ENCODE data around the gene BSN. TPM values are rescaled to one million over a fixed set of nuclear protein-coding genes. Genes with fewer than 3 reads are reported as not detected.

BSN gene
- total and polyA plus RNA-seq, 2 donors (not counting 1 experiment from before 2014, with no cell fraction given): 0.03 to 0.20 TPM

DNA sequence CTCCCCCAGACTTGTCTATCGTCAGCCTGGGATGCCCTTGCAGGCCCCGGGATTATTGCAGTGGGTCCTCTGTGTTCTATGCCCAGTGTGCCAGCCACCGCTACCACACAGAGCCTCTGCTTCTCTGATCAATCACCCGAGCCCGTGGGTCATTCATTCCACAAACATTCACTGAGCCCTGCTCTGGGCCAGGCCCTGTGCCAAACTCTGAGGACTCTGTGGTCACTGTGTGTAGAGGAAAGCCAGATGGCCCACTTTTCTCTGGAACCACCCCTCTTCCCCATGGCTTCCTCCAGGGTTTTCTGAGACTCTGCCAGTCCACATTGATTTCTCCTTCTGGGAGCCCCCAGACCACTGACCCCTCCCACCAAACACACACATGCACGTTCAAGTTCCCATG, 55.5 kb downstream of the BSN start:
- H3K9me3 ChIP-seq (ENCODE audit: control extremely low read depth in 1 of 3, control insufficient read depth in 2 of 3, insufficient read depth in 1 of 3, low read length in 2 of 3): peaks cover 0 to 7% (median 0%) of the 10 kb centered on the region in 3 donors
- no peak for DNase-seq
- H3K27me3 ChIP-seq (replicated peaks in 1 of 4; ENCODE audit: control extremely low read depth in 1 of 4, control insufficient read depth in 3 of 4, insufficient read depth in 4 of 4, low read length in 3 of 4): no peaks in the 10 kb centered on the region
- TF ChIP-seq EZH2 (IDR thresholded peaks at IDR 0.05; ENCODE audit: borderline replicate concordance, insufficient read depth, low read depth, low read length, poor library complexity, severe bottlenecking) (no peak), CTCF (IDR thresholded peaks at IDR 0.05) (no peak)
- no peak overlapping the region for H2AFZ ChIP-seq (ENCODE audit: insufficient read depth, low read depth, low read length, poor library complexity, severe bottlenecking)
- no peaks in the 10 kb centered on the region for H3K4me1 Mint-ChIP-seq
- no peaks in the 10 kb centered on the region for H4K20me1 ChIP-seq (ENCODE audit: control insufficient read depth, insufficient read depth, low read length, poor library complexity, severe bottlenecking)
- 97% methylated on average over 3 of the region's 6 CpGs for WGBS (ENCODE audit: insufficient coverage)
- H3K79me2 ChIP-seq (ENCODE audit: control insufficient read depth, insufficient read depth, low read length): no peaks in the 10 kb centered on the region
- no peak overlapping the region for H3K27ac Mint-ChIP-seq
- no peak overlapping the region for H3K4me3 ChIP-seq (ENCODE audit: control extremely low read depth in 1 of 5, extremely low read depth in 1 of 5, insufficient read depth in 1 of 5, low read depth in 2 of 5, low read length in 4 of 5)
- ChIA-PET CTCF (no interaction called here), POLR2A (no interaction called here)
- no peaks in the 10 kb centered on the region for H3K9me3 Mint-ChIP-seq (ENCODE audit: insufficient read depth)
- H3K9ac ChIP-seq (ENCODE audit: low read length): no peak overlapping the region
- no peak for ATAC-seq (ENCODE audit: low read depth)
- H3K4me3 Mint-ChIP-seq: no peak overlapping the region
- H3K36me3 ChIP-seq (replicated peaks in 1 of 2; ENCODE audit: control extremely low read depth in 1 of 2, control insufficient read depth in 1 of 2, extremely low read depth in 1 of 2, insufficient read depth in 2 of 2, low read length in 1 of 2): no peaks in the 10 kb centered on the region
- no peaks in the 10 kb centered on the region for H3K27me3 Mint-ChIP-seq
- H3K4me2 ChIP-seq (replicated peaks; ENCODE audit: low read depth, low read length, poor library complexity, severe bottlenecking): no peak overlapping the region
- intact Hi-C loops (cut with micrococcal nuclease): no loop called here
- no peak overlapping the region for H3K27ac ChIP-seq (ENCODE audit: low read length in 2 of 2)
- H3K4me1 ChIP-seq (ENCODE audit: control insufficient read depth in 2 of 2, insufficient read depth in 2 of 2, low read length in 2 of 2): no peaks in the 10 kb centered on the region

DNA sequence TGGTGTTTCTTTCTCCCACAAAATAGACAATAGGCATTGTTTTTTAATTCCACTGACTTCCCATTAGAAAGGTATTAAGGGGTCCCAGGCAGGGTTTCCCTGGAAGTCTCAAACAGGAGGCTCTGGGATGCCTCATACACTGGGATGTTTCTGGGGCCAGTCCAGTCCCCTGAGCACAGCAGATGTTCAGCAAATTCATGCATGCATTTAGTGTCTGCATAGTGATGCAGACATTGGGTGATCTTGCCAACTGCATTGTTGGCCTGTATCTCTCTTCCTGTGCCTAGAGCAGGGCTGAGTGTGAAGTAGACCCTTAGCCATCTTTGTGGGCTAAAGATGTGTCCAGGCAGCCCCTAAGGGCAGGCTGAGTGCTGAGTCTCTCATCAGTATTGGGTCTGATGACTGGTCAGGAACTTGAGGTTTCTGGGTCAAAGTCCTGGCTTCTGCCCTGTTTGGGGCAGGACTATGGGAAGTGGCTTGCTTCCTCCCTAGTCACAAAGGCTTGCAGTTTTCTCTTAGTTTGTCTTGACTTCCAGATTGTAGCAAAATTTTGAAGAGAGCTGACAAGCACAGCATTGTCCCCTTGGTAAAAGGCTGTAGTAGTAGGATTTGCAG, 56.5 kb downstream of the BSN start:
- CTCF ChIA-PET: no interaction called here
- Histone ChIP-seq H3K36me3 (replicated peaks in 1 of 2; ENCODE audit: control extremely low read depth in 1 of 2, control insufficient read depth in 1 of 2, extremely low read depth in 1 of 2, insufficient read depth in 2 of 2, low read length in 1 of 2) (no peaks in the 10 kb centered on the region), H3K27ac (ENCODE audit: low read length in 2 of 2) (no peak overlapping the region), H3K4me1 (ENCODE audit: control insufficient read depth in 2 of 2, insufficient read depth in 2 of 2, low read length in 2 of 2) (no peaks in the 10 kb centered on the region), H3K27me3 (replicated peaks in 1 of 4; ENCODE audit: control extremely low read depth in 1 of 4, control insufficient read depth in 3 of 4, insufficient read depth in 4 of 4, low read length in 3 of 4) (no peaks in the 10 kb centered on the region), H3K4me3 (ENCODE audit: control extremely low read depth in 1 of 5, extremely low read depth in 1 of 5, insufficient read depth in 1 of 5, low read depth in 2 of 5, low read length in 4 of 5) (no peak overlapping the region), H3K4me2 (replicated peaks; ENCODE audit: low read depth, low read length, poor library complexity, severe bottlenecking) (no peak overlapping the region), H3K79me2 (ENCODE audit: control insufficient read depth, insufficient read depth, low read length) (no peaks in the 10 kb centered on the region), H4K20me1 (ENCODE audit: control insufficient read depth, insufficient read depth, low read length, poor library complexity, severe bottlenecking) (no peaks in the 10 kb centered on the region), H2AFZ (ENCODE audit: insufficient read depth, low read depth, low read length, poor library complexity, severe bottlenecking) (no peak overlapping the region), H3K9ac (ENCODE audit: low read length) (no peak overlapping the region), H3K9me3 (ENCODE audit: control extremely low read depth in 1 of 3, control insufficient read depth in 2 of 3, insufficient read depth in 1 of 3, low read length in 2 of 3) (peaks cover 0 to 7% (median 0%) of the 10 kb centered on the region in 3 donors)
- no peak for ATAC-seq (ENCODE audit: low read depth)
- DNase-seq: no peak
- Mint-ChIP-seq H3K27me3 (no peaks in the 10 kb centered on the region), H3K9me3 (ENCODE audit: insufficient read depth) (no peaks in the 10 kb centered on the region), H3K4me3 (no peak overlapping the region), H3K4me1 (no peaks in the 10 kb centered on the region), H3K27ac (no peak overlapping the region)
- intact Hi-C loops (cut with micrococcal nuclease): no loop called here
- no peak for TF ChIP-seq CTCF (IDR thresholded peaks at IDR 0.05)
- no peak for TF ChIP-seq EZH2 (IDR thresholded peaks at IDR 0.05; ENCODE audit: borderline replicate concordance, insufficient read depth, low read depth, low read length, poor library complexity, severe bottlenecking)
- POLR2A ChIA-PET: no interaction called here
